8988T (cell line): ENCODE data around the gene ATG7.
"Not testable (repeated sequence)": the region's sequence is repeated elsewhere in the genome, so short reads cannot be mapped to it uniquely, and the experiment has no call there.

ENCODE experiments used
- DNase-seq: peaks from one replicate; pipeline ENCODE4 v3.0.0; 2011

The ATG7 gene

GRCh38 chr3:11470031-11470853 is 198.0 kb downstream of the ATG7 start:
- no peak for DNase-seq

GRCh38 chr3:11475324-11475723 is 203.1 kb downstream of the ATG7 start:
- DNase-seq = no peak

DNA sequence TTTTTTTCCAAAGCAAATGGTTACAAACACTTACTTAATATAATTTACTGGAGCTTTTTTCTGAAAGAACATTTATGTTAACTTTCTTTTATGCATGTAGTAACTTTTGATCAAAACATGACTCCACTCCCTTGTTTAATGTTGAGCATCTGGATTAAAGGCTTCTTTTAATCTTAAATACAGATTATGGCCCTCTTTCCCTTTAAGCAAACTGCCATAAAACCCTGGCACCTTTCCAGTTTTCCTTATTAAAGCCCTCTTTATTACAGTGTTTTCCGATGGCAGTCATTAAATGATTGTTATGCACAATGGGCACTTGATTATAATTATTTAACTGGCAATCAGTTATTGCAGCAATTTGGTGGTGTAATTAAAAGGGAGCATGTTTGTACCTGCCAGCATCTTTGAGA is 204.5 kb downstream of the ATG7 start:
- DNase-seq = no peak

DNA sequence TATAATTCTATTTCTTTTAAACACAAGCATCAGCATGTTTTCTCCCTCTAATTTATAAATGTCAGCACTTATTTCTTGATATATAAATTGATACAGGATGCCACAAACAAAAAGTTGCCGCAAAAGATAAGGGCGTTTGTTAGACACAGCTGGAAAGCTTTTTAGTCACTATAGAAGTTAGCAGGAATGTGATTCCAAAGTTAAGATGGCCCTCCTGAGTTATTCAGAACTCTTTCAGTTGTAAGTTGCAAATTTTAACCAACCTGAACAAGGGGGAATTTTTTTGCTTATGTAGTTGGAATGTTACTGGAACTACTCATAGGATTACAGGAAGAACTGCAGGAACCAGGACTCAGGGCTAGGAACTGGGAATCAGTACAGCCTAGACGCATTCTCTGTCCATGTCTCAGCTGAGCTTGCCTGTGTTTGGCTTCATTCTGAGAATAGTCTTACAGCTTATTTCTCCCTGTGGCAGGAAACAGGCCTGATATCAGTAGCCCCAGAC is 205.3 kb downstream of the ATG7 start:
- no peak for DNase-seq

- DNase-seq = no peak
Measured at GRCh38 chr3:11478167-11478566, 206.0 kb downstream of the ATG7 start.

DNA sequence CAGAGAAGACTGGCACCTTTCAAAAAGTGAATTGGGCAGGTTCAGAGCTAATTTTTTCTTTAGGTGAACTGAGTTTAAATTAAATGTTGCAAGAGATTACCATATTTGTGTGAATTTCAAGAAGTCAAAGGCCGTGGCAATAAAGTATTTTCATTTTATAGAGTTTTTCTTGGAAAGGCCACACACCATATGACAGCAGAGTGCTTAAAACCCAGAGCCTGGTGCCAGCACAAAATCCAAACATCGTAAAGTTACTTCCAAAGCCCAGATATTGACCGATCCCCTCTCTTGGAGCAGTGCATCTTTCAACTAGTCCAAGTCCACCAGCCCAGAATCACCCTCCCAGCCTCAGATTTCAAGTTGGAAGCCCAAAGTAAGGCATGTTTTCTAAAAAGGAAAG is 207.0 kb downstream of the ATG7 start:
- DNase-seq = no peak

DNA sequence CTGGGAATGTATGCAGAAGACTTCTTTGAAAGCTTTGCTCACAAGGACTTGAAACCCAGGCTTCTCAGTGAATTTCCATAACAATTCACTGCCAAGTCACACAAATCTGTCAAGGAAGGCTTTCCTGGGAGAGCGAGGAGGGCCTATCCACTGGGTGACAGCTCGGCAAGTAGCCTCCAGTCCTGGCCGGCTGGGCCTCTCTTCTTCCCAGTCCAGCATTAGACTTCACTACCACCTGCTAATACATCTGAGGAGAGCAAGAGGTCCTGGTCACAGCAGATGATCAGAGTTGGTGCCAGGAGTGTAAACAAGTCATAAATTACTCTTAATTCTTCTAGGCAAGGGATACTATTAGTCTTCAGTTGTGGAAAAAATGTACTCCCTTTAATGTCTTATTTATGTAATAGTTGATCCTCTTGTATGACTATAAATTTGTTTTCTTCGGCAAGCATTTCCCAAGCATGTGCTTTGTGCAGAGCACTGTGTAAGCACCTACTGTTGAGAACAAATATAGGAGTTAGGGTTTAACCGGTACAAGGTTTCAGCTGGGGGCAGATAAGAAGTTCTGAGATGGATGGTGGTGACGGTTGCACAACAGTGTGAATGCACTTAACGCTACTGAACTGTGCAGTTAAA is 208.6 kb downstream of the ATG7 start:
- DNase-seq = no peak

DNA sequence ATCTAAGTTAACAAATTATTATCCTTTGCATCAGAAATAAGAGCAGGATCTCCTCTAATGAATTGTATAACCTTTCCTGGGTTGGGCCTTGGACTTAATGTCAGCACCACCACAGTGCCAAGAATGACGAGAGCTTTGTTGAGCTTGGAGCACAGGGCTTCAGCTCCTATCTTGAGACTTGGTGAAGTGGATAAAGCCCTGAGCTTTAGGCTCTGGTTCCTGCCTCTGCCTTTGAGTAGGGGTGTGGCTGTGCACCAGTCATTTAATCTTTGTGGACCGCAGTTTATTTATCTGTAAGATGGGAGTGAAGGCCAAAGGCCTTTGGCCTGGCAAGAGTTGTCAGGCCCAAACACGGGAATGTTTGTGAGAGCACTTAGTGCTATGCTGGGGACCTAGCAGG is 209.4 kb downstream of the ATG7 start:
- DNase-seq = no peak

DNA sequence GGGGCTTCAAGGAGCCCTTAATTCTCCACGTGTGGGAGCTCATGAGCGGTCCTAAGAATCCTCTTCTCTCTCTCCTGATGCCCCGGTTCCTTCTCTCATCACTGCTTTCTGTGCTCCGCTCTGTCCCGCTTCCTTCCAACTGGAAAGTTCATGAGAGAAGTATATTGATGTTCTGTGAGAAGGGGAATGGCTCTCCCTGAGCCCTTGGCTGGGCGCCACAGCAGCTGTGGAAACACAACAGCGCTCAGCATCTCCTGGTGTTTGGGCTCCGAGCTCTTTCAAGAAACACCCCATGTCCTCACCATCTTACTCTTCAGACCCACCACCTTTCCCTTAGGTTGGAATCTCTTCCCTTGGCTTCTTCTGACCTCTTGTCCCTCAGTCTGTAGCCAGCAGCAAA is 209.8 kb downstream of the ATG7 start:
- DNase-seq = no peak

GRCh38 chr3:11488356-11488755 is 216.2 kb downstream of the ATG7 start:
- not testable (repeated sequence) for DNase-seq

DNA sequence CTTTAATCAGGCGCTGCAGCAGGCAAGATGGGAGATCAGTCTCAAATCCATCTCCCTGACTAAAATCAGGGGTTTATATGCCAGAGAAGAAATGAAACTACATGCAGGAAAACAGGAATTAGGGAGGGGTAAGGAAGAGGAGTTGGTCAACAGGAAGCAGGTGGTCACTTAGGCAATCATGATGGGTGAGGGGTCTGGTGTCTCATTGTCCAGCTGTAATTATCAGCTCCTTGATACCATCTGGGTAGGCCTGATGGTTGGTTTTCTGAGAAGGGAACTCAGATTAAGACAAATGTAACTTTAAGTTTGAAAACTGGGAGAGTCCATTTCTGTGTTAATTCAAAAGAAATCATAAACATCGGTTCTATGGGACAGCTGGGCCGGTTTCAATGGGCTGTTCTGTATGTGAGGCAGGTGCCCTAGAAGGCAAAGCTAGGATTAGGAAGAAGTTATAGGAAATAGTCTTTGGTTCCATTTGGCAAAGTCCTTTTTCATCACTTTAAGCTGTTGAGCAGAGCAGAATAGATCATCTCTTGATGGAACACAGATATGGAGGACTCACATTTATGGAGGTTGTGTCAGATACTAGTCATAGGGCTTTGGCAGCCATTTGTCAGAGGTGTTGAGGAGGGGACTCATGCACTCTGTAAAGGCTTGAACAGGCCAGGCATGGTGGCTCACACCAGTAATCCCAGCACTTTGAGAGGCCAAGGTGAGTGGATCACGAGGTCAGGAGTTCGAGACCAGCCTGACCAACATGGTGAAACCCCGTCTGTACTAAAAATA is 222.1 kb downstream of the ATG7 start:
- DNase-seq = no peak

DNA sequence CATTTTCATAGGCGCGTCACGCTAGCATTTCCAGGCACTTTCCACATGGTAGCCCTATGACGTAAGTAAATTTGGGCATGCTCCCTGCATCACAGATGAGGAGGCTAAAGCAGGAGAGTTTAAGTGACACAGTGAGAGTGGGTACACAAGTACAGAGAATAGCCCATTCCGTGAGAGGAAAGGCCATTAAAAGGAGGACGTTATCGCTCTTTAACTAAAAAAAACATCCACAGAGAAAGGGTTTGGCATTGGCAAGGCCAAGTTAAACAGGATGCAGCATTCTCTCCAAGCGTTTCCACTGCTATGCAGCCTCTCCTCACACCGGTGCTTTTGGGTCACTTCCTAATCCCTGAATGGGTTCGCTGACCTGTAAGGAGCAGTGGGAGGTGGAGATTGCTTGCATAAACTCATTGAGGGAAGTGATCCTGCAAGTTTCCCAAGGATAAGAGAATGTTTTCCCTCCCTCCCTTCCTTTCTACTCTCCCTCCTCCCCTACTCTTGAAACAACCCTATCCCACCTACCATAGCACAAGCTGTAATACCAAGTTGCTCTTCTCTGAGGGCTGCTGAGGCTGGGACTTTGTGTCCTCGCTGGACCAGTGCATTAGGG is 223.9 kb downstream of the ATG7 start:
- DNase-seq = no peak

DNA sequence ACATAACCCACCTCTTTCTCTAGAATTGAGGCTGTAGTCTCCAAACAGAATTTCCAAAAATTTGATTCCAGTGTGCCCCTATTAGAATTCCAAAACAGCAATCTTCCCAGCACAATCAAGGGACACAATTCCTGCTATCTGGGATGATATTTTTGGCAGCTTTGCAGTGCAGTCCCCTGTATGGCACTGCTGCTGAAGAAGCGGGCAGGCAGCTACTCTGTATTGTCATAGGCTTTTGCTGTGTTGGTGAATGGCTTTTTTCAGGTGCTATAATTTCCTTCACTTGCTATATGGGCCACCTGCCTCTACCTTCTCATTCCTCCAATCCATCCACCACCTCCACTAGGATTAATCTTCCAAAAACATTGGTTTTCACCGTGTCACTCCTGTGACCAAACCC is 226.0 kb downstream of the ATG7 start:
- DNase-seq = no peak

- DNase-seq = no peak
Measured at GRCh38 chr3:11498646-11499045, 226.4 kb downstream of the ATG7 start.

DNA sequence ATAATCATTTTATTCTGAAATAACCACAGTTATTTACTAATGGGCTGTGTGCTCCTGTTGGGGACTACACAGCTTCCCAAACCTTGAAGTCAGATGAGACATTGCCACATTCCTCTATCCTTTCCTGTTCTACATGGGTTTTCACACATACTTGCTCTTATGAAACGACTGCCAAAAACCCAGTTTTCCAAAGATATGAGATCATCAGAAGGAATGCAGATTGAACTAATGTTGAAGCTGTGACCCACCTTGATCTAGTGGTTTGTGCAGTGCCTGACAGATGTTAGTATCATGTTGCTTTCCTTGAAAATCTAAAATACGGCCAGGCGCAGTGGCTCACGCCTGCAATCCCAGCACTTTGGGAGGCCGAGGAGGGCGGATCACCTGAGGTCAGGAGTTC is 226.9 kb downstream of the ATG7 start:
- DNase-seq = peak; percentile 55

DNA sequence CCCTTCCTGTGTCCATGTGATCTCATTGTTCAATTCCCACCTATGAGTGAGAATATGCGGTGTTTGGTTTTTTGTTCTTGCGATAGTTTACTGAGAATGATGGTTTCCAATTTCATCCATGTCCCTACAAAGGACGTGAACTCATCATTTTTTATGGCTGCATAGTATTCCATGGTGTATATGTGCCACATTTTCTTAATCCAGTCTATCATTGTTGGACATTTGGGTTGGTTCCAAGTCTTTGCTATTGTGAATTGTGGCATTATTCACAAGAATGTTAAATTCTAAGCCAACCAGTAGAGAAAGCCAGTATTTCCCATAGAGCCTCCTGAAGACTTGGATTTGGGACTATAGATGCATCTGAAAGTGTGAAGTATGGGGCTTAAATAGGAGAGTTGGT is 230.2 kb downstream of the ATG7 start:
- DNase-seq = not testable (repeated sequence)

DNA sequence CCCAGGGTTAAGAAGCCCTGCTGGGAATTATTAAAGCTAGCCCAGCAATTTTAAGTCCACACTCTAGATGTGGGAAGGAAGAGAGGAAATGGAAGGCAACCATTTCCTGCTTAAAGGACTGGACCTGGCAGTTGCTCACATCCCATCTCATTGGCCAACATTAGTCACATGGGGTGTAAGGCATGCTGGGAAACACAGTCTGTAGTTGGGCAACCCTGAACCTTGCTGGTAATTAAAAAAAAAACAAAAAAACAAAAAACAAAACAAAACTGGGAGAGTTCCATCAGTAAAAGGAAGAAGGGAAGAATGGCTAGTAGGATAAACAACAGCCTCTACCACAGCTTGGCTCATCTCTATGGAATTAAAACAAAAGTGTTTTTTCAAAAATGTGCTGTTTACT is 235.5 kb downstream of the ATG7 start:
- DNase-seq = no peak

DNA sequence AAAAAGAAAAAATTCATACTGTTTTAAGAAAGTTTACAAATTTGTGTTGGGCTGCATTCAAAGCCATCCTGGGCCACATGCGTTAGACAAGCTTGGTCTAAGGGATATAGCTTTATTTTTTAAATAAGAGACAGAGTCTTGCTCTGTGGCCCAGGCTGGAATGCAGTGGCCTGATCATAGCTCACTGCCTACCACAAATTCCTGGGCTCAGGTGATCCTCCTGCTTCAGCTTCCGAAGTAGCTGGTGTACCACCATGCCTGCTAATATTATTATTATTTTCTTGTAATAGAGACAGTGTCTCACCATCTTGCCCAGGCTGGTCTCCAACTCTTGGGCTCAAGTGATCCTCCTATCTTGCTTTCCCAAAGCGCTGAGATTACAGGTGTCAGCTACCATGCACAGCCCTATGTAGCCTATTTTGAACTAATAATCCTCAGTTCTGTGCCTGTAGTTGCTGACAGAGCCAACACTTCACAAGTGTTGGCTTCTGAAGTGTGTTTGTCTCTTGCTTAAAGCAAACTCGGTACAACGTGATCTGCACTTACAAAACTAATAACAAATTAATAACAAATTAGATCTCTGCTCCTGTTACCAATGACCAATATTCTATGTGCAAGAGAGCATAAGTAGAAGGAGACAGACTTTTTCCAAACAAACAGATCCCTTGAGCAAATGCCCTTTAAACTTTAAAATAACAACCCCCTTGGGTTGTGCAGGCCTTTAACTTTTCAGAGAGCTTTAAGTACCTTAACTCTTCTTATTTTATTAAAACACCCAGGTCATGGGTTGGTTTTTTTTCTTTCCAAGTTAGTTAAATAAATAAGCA is 236.4 kb downstream of the ATG7 start:
- DNase-seq = no peak

DNA sequence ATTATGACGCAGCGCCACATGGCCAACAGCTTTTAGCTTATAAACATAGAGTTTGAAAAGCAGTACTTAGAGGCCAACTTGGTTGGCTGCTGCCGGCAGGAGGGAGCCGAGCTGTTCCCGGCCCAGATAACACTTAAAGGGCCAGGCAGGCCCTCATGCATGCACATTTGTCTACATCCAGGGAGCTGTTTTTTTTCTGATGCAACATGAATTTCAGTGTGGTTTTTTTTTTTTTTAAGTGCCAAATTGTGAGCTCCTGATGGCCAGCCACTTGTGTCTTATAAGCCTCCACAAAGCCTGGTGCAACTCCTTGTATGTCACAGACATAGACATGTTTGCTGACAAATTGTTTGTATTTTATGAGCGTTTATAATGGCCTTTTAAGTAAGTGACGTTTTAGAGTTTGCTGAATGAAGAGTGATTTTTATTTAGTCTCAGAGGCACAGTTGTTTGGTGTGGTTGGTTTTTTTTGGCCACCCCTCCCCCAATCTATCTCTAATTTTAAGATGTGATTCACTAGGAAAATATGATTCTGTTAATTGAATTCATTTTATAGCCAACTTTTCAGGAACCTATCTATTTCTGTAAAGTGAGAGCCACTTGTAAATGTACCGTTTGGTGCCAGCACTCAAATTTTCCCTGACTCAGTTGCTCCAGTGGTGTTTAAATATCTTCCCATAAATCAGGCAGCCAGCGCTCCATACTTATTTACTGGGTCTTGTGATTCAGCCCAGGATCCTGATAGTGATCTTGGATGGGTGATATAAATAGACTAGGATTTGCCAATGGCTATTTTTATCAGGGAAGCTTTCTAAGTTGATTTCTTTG is 237.2 kb downstream of the ATG7 start:
- no peak for DNase-seq

- no peak for DNase-seq
Measured at GRCh38 chr3:11510001-11510340, 237.8 kb downstream of the ATG7 start.

- no peak for DNase-seq
Measured at GRCh38 chr3:11510356-11510755, 238.2 kb downstream of the ATG7 start.
